Measurements from ENCODE around the gene CACNA1E. TPM values are rescaled to one million over a fixed set of nuclear protein-coding genes. Genes with fewer than 3 reads are reported as not detected.

Gene CACNA1E
- total RNA-seq, 1 donor, result not detected

GRCh38 chr1:181803421-181803820 is 320.1 kb downstream of the CACNA1E start:
- H3K4me3 ChIP-seq (ENCODE audit: low read depth, low read length), result no peak overlapping the region
- no peak for DNase-seq (ENCODE audit: low read depth)
- TF ChIP-seq, protein P1, sequence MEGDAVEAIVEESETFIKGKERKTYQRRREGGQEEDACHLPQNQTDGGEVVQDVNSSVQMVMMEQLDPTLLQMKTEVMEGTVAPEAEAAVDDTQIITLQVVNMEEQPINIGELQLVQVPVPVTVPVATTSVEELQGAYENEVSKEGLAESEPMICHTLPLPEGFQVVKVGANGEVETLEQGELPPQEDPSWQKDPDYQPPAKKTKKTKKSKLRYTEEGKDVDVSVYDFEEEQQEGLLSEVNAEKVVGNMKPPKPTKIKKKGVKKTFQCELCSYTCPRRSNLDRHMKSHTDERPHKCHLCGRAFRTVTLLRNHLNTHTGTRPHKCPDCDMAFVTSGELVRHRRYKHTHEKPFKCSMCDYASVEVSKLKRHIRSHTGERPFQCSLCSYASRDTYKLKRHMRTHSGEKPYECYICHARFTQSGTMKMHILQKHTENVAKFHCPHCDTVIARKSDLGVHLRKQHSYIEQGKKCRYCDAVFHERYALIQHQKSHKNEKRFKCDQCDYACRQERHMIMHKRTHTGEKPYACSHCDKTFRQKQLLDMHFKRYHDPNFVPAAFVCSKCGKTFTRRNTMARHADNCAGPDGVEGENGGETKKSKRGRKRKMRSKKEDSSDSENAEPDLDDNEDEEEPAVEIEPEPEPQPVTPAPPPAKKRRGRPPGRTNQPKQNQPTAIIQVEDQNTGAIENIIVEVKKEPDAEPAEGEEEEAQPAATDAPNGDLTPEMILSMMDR (IDR thresholded peaks at IDR 0.05; ENCODE audit: insufficient read depth, low read length), result no peak

DNA sequence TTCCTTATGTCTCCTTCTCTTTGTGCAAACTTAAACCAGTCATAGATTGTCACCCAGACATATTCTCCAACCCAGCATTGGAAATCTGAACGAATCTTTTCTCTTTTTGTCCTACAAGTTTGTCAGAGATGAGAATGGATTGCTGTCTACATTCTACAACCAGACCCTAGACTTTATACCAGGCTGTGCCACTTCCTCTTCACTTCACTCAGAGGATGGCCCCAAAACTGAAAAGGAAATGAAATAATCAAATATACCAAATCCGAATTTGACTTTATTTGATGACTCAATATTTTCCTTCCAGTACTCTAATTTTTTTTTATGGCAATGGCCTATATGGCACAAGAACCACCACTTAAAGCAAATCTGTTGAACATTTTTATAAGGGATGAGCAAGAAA is 321.7 kb downstream of the CACNA1E start:
- no peak for DNase-seq (ENCODE audit: low read depth)
- no peak overlapping the region for H3K4me3 ChIP-seq (ENCODE audit: low read depth, low read length)
- TF ChIP-seq, protein P1 (IDR thresholded peaks at IDR 0.05; ENCODE audit: insufficient read depth, low read length), result no peak

GRCh38 chr1:181806746-181807145 is 323.4 kb downstream of the CACNA1E start:
- DNase-seq (ENCODE audit: low read depth), result no peak

GRCh38 chr1:181807251-181807650 is 323.9 kb downstream of the CACNA1E start:
- no peak for DNase-seq (ENCODE audit: low read depth)
- H3K4me3 ChIP-seq (ENCODE audit: low read depth, low read length), result no peak overlapping the region
- TF ChIP-seq, protein P1 (IDR thresholded peaks at IDR 0.05; ENCODE audit: insufficient read depth, low read length), result no peak

More at GRCh38 chr1:181806746-181807145, 323.4 kb downstream of the CACNA1E start:
- no peak overlapping the region for H3K4me3 ChIP-seq (ENCODE audit: low read depth, low read length)
- TF ChIP-seq, protein P1 (IDR thresholded peaks at IDR 0.05; ENCODE audit: insufficient read depth, low read length), result no peak

GRCh38 chr1:181809991-181810545 is 326.8 kb downstream of the CACNA1E start:
- DNase-seq (ENCODE audit: low read depth), result no peak
- H3K4me3 ChIP-seq (ENCODE audit: low read depth, low read length), result no peak overlapping the region
- TF ChIP-seq, protein P1 (IDR thresholded peaks at IDR 0.05; ENCODE audit: insufficient read depth, low read length), result no peak

DNA sequence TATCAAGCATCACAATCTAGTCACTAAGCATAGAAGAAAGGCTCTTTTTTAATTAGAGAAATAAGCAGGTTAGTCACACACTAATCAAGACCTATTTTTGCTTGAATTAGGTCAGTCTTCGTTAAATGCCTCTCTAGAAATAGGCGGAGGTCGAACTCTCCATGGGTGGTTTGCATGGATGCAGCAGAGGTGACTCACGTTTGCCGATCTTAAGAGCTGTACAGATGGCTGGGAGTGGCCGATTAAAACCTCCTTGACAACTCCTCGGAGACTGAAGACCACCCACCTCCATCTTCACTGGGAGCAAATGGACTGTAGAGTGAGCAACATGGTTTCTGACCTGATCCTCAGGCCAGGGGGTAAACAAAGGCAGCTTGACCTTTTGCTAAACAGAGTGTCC is 328.9 kb downstream of the CACNA1E start:
- TF ChIP-seq, protein P1 (IDR thresholded peaks at IDR 0.05; ENCODE audit: insufficient read depth, low read length), result no peak
- H3K4me3 ChIP-seq (ENCODE audit: low read depth, low read length), result no peak overlapping the region
- no peak for DNase-seq (ENCODE audit: low read depth)

GRCh38 chr1:181813266-181813665 is 329.9 kb downstream of the CACNA1E start:
- no peak for DNase-seq (ENCODE audit: low read depth)
- TF ChIP-seq, protein P1 (IDR thresholded peaks at IDR 0.05; ENCODE audit: insufficient read depth, low read length), result no peak
- no peak overlapping the region for H3K4me3 ChIP-seq (ENCODE audit: low read depth, low read length)

Measured in fibroblast of the aortic adventitia (primary cell).